Right lobe of liver (tissue), 6 donors: ENCODE measurements around the gene ZBTB42. TPM values are rescaled to one million over a fixed set of nuclear protein-coding genes. Genes with fewer than 3 reads are reported as not detected.

Experiments used
- ATAC-seq, 4 donors: fragments of 200-7000 bp; cut with Tn5 transposase; one replicate each; pipeline ENCODE4 v1.9.1; 2020; ENCODE audit warnings: mild to moderate bottlenecking in 4 of 4, moderate library complexity in 4 of 4
- DNase-seq, 3 donors: peaks; one replicate each; pipeline ENCODE4 v3.0.0-alpha.2; 2020
- H3K27ac ChIP-seq, 3 donors: fragments of 200-600 bp; one replicate each; pipeline ENCODE4 v1.8.0; 2022
- H3K27me3 ChIP-seq, 2 donors: fragments of 200-600 bp; one replicate each; pipeline ENCODE4 v1.8.0; 2022
- H3K36me3 ChIP-seq, 4 donors: fragments of 200-600 bp; sonication (generic) in 1 of 4; one replicate each; pipeline versions ENCODE4 v1.5.1 to v1.8.0; 2017 to 2022; ENCODE audit warnings: control low read depth in 1 of 4
- H3K4me1 ChIP-seq, 4 donors: fragments of 200-600 bp; sonication (generic) in 1 of 4; one replicate each; pipeline versions ENCODE4 v1.5.1 to v1.8.0; 2017 to 2022; ENCODE audit warnings: control low read depth in 1 of 4
- H3K4me3 ChIP-seq, 3 donors: fragments of 200-600 bp; one replicate each; pipeline ENCODE4 v1.8.0; 2022
- H3K9me3 ChIP-seq, 4 donors: fragments of 200-600 bp; sonication (generic) in 1 of 4; one replicate each; pipeline versions ENCODE4 v1.5.1 to v1.8.0; 2017 to 2022; ENCODE audit warnings: control low read depth in 1 of 4
- CTCF ChIP-seq, 4 donors: fragments of 200-600 bp in 3 of 4; fragments of 450-650 bp in 1 of 4; IDR thresholded peaks; one replicate each; pipeline versions ENCODE4 v1.5.1 to v1.8.0; 2016 to 2022; ENCODE audit warnings: antibody characterized with exemption in 4 of 4, mild to moderate bottlenecking in 2 of 4
- POLR2A ChIP-seq: fragments of 450-650 bp; IDR thresholded peaks from one replicate; pipeline ENCODE4 v1.6.1; 2017; ENCODE audit warnings: antibody characterized with exemption, mild to moderate bottlenecking
- WGBS: methylation state at CpG from one replicate; pipeline ENCODE4 v1.1.6; 2018; ENCODE audit warnings: low coverage, low lambda C conversion rate; ENCODE audit not compliant: insufficient coverage; ENCODE audit errors: missing lambda C conversion rate; 5-methylcytosine and 5-hydroxymethylcytosine counted together
- intact Hi-C, 2 donors: fragments of 100-400 bp; cut with DNase I; formaldehyde crosslinking; loops; one replicate each; pipeline versions ENCODE4 v1.11.2 to v1.14.1; 2022
- total RNA-seq, 6 experiments: library from RNA; depleted of rRNA in 2 of 6; stranded (reverse); fragments of >200 nt in 2 of 6; fragmentation: NEBNext Ultra II Directional in 3 of 6; extraction: Animal tissue kit (Norgen Biotek cat#: 25700) in 3 of 6; gene quantifications; one replicate each; pipeline versions ENCODE4 v1.1.0 to v1.2.4, GENCODE V29; 2016 to 2023
- donor health status: DM: no; HTN: yes; CAD: no.
- donor health status: DM: no; HTN: no; CAD: no.
- donor health status: DM: no; HTN: no; CAD: no.
- donor health status: DM: no; HTN: yes; CAD: no.
- donor health status: DM: no; HTN: yes; CAD: no.

ZBTB42 gene
- total RNA-seq, 6 experiments from 2014 or later, result 2.2 to 13.7 (median 3.6) TPM

- Histone ChIP-seq H3K4me3 (peak overlapping the region in 1 of 3 donors; percentile 3), H3K27ac (peak overlapping the region in 2 of 3 donors; percentile 31 to 67), H3K9me3 (no peaks in the 10 kb centered on the region), H3K27me3 (no peaks in the 10 kb centered on the region), H3K36me3 (peaks cover 0 to 3% (median 0%) of the 10 kb centered on the region in 4 donors), H3K4me1 (peaks cover 0 to 75% (median 41%) of the 10 kb centered on the region in 4 donors)
- peak; percentile 42 to 64 (median 44) for ATAC-seq
- DNase-seq, result peak; percentile 68 to 88 (median 81)
- WGBS, result 26% methylated on average over 6 of the region's 39 CpGs
- TF ChIP-seq CTCF (IDR thresholded peaks at IDR 0.05) (peak in 1 of 4 donors; percentile 5), POLR2A (no peak)
- intact Hi-C loops, result no loop called here
Measured at GRCh38 chr14:104788873-104789663, 11.8 kb upstream of the ZBTB42 start.

GRCh38 chr14:104789752-104790743, 10.9 kb upstream of the ZBTB42 start:
- DNase-seq (no peak), ATAC-seq (peak in 2 of 4 donors; percentile 3 to 28)
- WGBS, result 38% methylated on average over 3 of the region's 31 CpGs
- Histone ChIP-seq H3K27me3 (no peaks in the 10 kb centered on the region), H3K27ac (peak overlapping the region in 1 of 3 donors; percentile 67), H3K9me3 (no peaks in the 10 kb centered on the region), H3K4me1 (peaks cover 0 to 80% (median 43%) of the 10 kb centered on the region in 4 donors), H3K36me3 (peaks cover 0 to 3% (median 0%) of the 10 kb centered on the region in 4 donors), H3K4me3 (no peak overlapping the region)
- intact Hi-C loops, result no loop called here
- no peak for TF ChIP-seq POLR2A
- TF ChIP-seq CTCF (IDR thresholded peaks at IDR 0.05), result no peak

GRCh38 chr14:104791425-104791824, 9.5 kb upstream of the ZBTB42 start:
- H3K9me3 ChIP-seq, result no peaks in the 10 kb centered on the region
- H3K4me1 ChIP-seq, result peaks cover 0 to 86% (median 43%) of the 10 kb centered on the region in 4 donors
- no peaks in the 10 kb centered on the region for H3K27me3 ChIP-seq
- H3K36me3 ChIP-seq, result peaks cover 0 to 3% (median 0%) of the 10 kb centered on the region in 4 donors
- DNase-seq, result no peak
- H3K27ac ChIP-seq, result peak overlapping the region in 2 of 3 donors; percentile 31 to 67
- intact Hi-C loops, result no loop called here
- ATAC-seq, result no peak
- peak overlapping the region in 1 of 3 donors; percentile 16 for H3K4me3 ChIP-seq
- 57% methylated on average over 5 of the region's 9 CpGs for WGBS
- no peak for TF ChIP-seq CTCF (IDR thresholded peaks at IDR 0.05)

- peak; percentile 74 to 84 (median 80) for ATAC-seq
Measured at GRCh38 chr14:104792101-104792884, 8.6 kb upstream of the ZBTB42 start.

More at GRCh38 chr14:104792101-104792884, 8.6 kb upstream of the ZBTB42 start:
- 4% methylated on average over 4 of the region's 25 CpGs for WGBS
- peak; percentile 91 to 96 (median 96) for DNase-seq
- H3K9me3 ChIP-seq, result no peaks in the 10 kb centered on the region
- peaks cover 0 to 3% (median 0%) of the 10 kb centered on the region in 4 donors for H3K36me3 ChIP-seq
- H3K4me1 ChIP-seq, result peaks cover 0 to 77% (median 40%) of the 10 kb centered on the region in 4 donors
- H3K27me3 ChIP-seq, result no peaks in the 10 kb centered on the region
- no peak for TF ChIP-seq CTCF (IDR thresholded peaks at IDR 0.05)
- peak; percentile 44 for TF ChIP-seq POLR2A
- H3K27ac ChIP-seq, result peak overlapping the region in 2 of 3 donors; percentile 64 to 67
- intact Hi-C loops, result no loop called here
- H3K4me3 ChIP-seq, result peak overlapping the region in 1 of 3 donors; percentile 16
